ENCODE measurements around the gene SYT9. TPM values are rescaled to one million over a fixed set of nuclear protein-coding genes. Genes with fewer than 3 reads are reported as not detected.

The SYT9 gene
- total RNA-seq, 1 experiment from 2014 or later: not detected

GRCh38 chr11:7512525-7513233 lies 261.0 kb downstream of the SYT9 start:
- Histone ChIP-seq H3F3A (ENCODE audit: insufficient read depth, low read depth) (no peaks in the 10 kb centered on the region), H3K9me2 (ENCODE audit: insufficient read depth) (no peaks in the 10 kb centered on the region), H3K36me3 (ENCODE audit: low read depth) (no peaks in the 10 kb centered on the region), H3K4me1 (replicated peaks; ENCODE audit: insufficient read depth) (no peaks in the 10 kb centered on the region), H3K27ac (no peak overlapping the region), H4K20me1 (ENCODE audit: insufficient read depth) (no peaks in the 10 kb centered on the region), H2AFZ (peak overlapping the region; percentile 77), H3K79me2 (ENCODE audit: low read depth) (no peaks in the 10 kb centered on the region), H3K27me3 (ENCODE audit: insufficient read depth, low read depth) (no peaks in the 10 kb centered on the region), H3K9me3 (ENCODE audit: insufficient read depth, low read depth) (no peaks in the 10 kb centered on the region), H3K4me3 (peak overlapping the region; percentile 77), H3K4me2 (peak overlapping the region; percentile 90)
- BruUV-seq (replicated peaks): no TSS peak
- ChIA-PET POLR2A (ENCODE audit: unreplicated experiment) (no interaction called here), CTCF (interaction anchor here (0.6 kb wide), 1 partner anchor 145 kb away, joined by 3 read pairs; no protein-coding TSS in a partner anchor)
- intact Hi-C loops (cut with micrococcal nuclease; ENCODE audit: unreplicated experiment): loop anchor here (1.0 to 5.0 kb wide), 2 partner anchors 59 to 160 kb away; partner anchors contain the start of gene CYB5R2
- no peak for TF ChIP-seq EZH2 (IDR thresholded peaks at IDR 0.05; ENCODE audit: low read depth)
- TF ChIP-seq, protein P1, sequence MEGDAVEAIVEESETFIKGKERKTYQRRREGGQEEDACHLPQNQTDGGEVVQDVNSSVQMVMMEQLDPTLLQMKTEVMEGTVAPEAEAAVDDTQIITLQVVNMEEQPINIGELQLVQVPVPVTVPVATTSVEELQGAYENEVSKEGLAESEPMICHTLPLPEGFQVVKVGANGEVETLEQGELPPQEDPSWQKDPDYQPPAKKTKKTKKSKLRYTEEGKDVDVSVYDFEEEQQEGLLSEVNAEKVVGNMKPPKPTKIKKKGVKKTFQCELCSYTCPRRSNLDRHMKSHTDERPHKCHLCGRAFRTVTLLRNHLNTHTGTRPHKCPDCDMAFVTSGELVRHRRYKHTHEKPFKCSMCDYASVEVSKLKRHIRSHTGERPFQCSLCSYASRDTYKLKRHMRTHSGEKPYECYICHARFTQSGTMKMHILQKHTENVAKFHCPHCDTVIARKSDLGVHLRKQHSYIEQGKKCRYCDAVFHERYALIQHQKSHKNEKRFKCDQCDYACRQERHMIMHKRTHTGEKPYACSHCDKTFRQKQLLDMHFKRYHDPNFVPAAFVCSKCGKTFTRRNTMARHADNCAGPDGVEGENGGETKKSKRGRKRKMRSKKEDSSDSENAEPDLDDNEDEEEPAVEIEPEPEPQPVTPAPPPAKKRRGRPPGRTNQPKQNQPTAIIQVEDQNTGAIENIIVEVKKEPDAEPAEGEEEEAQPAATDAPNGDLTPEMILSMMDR (conservative IDR thresholded peaks at IDR 0.05): no peak
- DNase-seq: no peak

- no peaks in the 10 kb centered on the region for H3K27me3 ChIP-seq (ENCODE audit: insufficient read depth, low read depth)
Observed at GRCh38 chr11:7513234-7514098, 261.8 kb downstream of the SYT9 start, which contains the start of gene PPFIBP2. Gene PPFIBP2 (plus strand): TSS chr11:7513999. CDS start chr11:7549476, 35,477 bp downstream.

GRCh38 chr11:7514099-7514591 lies 262.4 kb downstream of the SYT9 start:
- intact Hi-C loops (cut with micrococcal nuclease; ENCODE audit: unreplicated experiment): loop anchor here (5.0 kb wide), 1 partner anchor 158 kb away; the partner anchor contains the start of gene CYB5R2
- ChIA-PET POLR2A (ENCODE audit: unreplicated experiment) (no interaction called here), CTCF (no interaction called here)

More at GRCh38 chr11:7513234-7514098, 261.8 kb downstream of the SYT9 start, which contains the start of gene PPFIBP2:
- no peaks in the 10 kb centered on the region for H3K9me3 ChIP-seq (ENCODE audit: insufficient read depth, low read depth)
- no peaks in the 10 kb centered on the region for H3F3A ChIP-seq (ENCODE audit: insufficient read depth, low read depth)
- peak within 1 kb of the TSS; percentile 90 for H3K4me2 ChIP-seq
- no peaks in the 10 kb centered on the region for H4K20me1 ChIP-seq (ENCODE audit: insufficient read depth)
- no peak within 1 kb of the TSS for H3K27ac ChIP-seq
- no peaks in the 10 kb centered on the region for H3K36me3 ChIP-seq (ENCODE audit: low read depth)
- no peaks in the 10 kb centered on the region for H3K9me2 ChIP-seq (ENCODE audit: insufficient read depth)
- DNase-seq: peak; percentile 51 to 70
- intact Hi-C loops (cut with micrococcal nuclease; ENCODE audit: unreplicated experiment): loop anchor here (1.0 to 5.0 kb wide), 2 partner anchors 58 to 159 kb away; partner anchors contain the start of gene CYB5R2
- TF ChIP-seq EZH2 (IDR thresholded peaks at IDR 0.05; ENCODE audit: low read depth): no peak
- TF ChIP-seq, protein P1 (conservative IDR thresholded peaks at IDR 0.05): peak; percentile 80
- peak within 1 kb of the TSS; percentile 77 for H3K4me3 ChIP-seq
- ChIA-PET CTCF (no interaction called here), POLR2A (ENCODE audit: unreplicated experiment) (no interaction called here)
- H3K4me1 ChIP-seq (replicated peaks; ENCODE audit: insufficient read depth): no peaks in the 10 kb centered on the region
- peak within 1 kb of the TSS; percentile 77 for H2AFZ ChIP-seq
- BruUV-seq (replicated peaks): no TSS peak
- H3K79me2 ChIP-seq (ENCODE audit: low read depth): no peaks in the 10 kb centered on the region

More at GRCh38 chr11:7514099-7514591, 262.4 kb downstream of the SYT9 start:
- no peaks in the 10 kb centered on the region for H4K20me1 ChIP-seq (ENCODE audit: insufficient read depth)
- no peak for TF ChIP-seq EZH2 (IDR thresholded peaks at IDR 0.05; ENCODE audit: low read depth)
- TF ChIP-seq, protein P1 (conservative IDR thresholded peaks at IDR 0.05): no peak
- H3K36me3 ChIP-seq (ENCODE audit: low read depth): no peaks in the 10 kb centered on the region
- no peaks in the 10 kb centered on the region for H3K27me3 ChIP-seq (ENCODE audit: insufficient read depth, low read depth)
- H3K9me3 ChIP-seq (ENCODE audit: insufficient read depth, low read depth): no peaks in the 10 kb centered on the region
- no peak for DNase-seq
- H3K4me3 ChIP-seq: peak overlapping the region; percentile 77
- no peaks in the 10 kb centered on the region for H3K9me2 ChIP-seq (ENCODE audit: insufficient read depth)
- peak overlapping the region; percentile 77 for H2AFZ ChIP-seq
- no peaks in the 10 kb centered on the region for H3F3A ChIP-seq (ENCODE audit: insufficient read depth, low read depth)
- H3K4me2 ChIP-seq: peak overlapping the region; percentile 90
- BruUV-seq (replicated peaks): no TSS peak
- H3K4me1 ChIP-seq (replicated peaks; ENCODE audit: insufficient read depth): no peaks in the 10 kb centered on the region
- no peak overlapping the region for H3K27ac ChIP-seq
- H3K79me2 ChIP-seq (ENCODE audit: low read depth): no peaks in the 10 kb centered on the region
